Measurements from ENCODE around the gene CHD2.

- TF ChIP-seq POLR2A (IDR thresholded peaks at IDR 0.05) (no peak), CTCF (IDR thresholded peaks at IDR 0.05) (no peak)
Observed at GRCh38 chr15:92886042-92886537, 14.0 kb upstream of the CHD2 start.
